OCI-LY1 (cell line): Measurements from ENCODE around the gene MSMB.
"Not testable (repeated sequence)": the region's sequence is repeated elsewhere in the genome, so short reads cannot be mapped to it uniquely, and the experiment has no call there.

Experiments used
- H2AFZ ChIP-seq: fragments of 200-600 bp; sonication (generic), shearing (Covaris generic); 2 replicates; pipeline ENCODE4 v1.6.0; 2014; ENCODE audit warnings: antibody characterized with exemption, mild to moderate bottlenecking, low read length
- H3F3A ChIP-seq: fragments of 200-600 bp; sonication (generic), shearing (Covaris generic); 2 replicates; pipeline ENCODE4 v1.6.0; 2014; ENCODE audit warnings: mild to moderate bottlenecking, antibody characterized with exemption, low read length, moderate library complexity; ENCODE audit not compliant: insufficient read depth
- H3K27ac ChIP-seq: fragments of 200-600 bp; sonication (generic); 2 replicates; pipeline ENCODE4 v1.5.1; 2014; ENCODE audit warnings: low read length, mixed run types, mild to moderate bottlenecking, low read depth; ENCODE audit not compliant: poor library complexity, severe bottlenecking
- H3K27me3 ChIP-seq: fragments of 200-600 bp; sonication (generic); 2 replicates; pipeline ENCODE4 v1.6.0; 2014; ENCODE audit warnings: antibody characterized with exemption, mild to moderate bottlenecking, low read length, moderate library complexity; ENCODE audit not compliant: insufficient read depth
- H3K36me3 ChIP-seq: fragments of 200-600 bp; sonication (generic); 2 replicates; pipeline ENCODE4 v1.6.1; 2014; ENCODE audit warnings: mild to moderate bottlenecking, antibody characterized with exemption, low read length, moderate library complexity, mixed read lengths; ENCODE audit not compliant: insufficient read depth
- H3K4me1 ChIP-seq: fragments of 200-600 bp; sonication (generic); 2 replicates; pipeline ENCODE4 v1.5.1; 2014; ENCODE audit warnings: mild to moderate bottlenecking, low read length, moderate library complexity; ENCODE audit not compliant: insufficient read depth, severe bottlenecking
- H3K4me2 ChIP-seq: fragments of 200-600 bp; sonication (generic), shearing (Covaris generic); 2 replicates; pipeline ENCODE4 v1.6.1; 2014; ENCODE audit warnings: low read length
- H3K4me3 ChIP-seq: fragments of 200-600 bp; sonication (generic); 2 replicates; pipeline ENCODE4 v1.5.1; 2014; ENCODE audit warnings: low read length, low read depth, mild to moderate bottlenecking, mixed read lengths; ENCODE audit not compliant: poor library complexity, severe bottlenecking
- H3K79me2 ChIP-seq: fragments of 200-600 bp; shearing (Covaris generic); 2 replicates; pipeline ENCODE4 v1.6.1; 2016; ENCODE audit warnings: mixed run types, low read length, mixed read lengths; ENCODE audit not compliant: insufficient read depth
- H3K9ac ChIP-seq: fragments of 200-600 bp; sonication (generic), shearing (Covaris generic); 2 replicates; pipeline ENCODE4 v1.6.1; 2014; ENCODE audit warnings: mild to moderate bottlenecking, low read length, mixed read lengths
- H3K9me2 ChIP-seq: fragments of 200-600 bp; sonication (generic), shearing (Covaris generic); 2 replicates; pipeline ENCODE4 v1.6.1; 2014; ENCODE audit warnings: low read depth, mild to moderate bottlenecking, low read length, mixed read lengths
- H3K9me3 ChIP-seq: fragments of 200-600 bp; shearing (Covaris generic); 2 replicates; pipeline ENCODE4 v1.6.1; 2014; ENCODE audit warnings: low read length, mixed read lengths
- H4K20me1 ChIP-seq: fragments of 200-600 bp; sonication (generic), shearing (Covaris generic); 2 replicates; pipeline ENCODE4 v1.6.0; 2016; ENCODE audit warnings: mild to moderate bottlenecking, low read length; ENCODE audit not compliant: insufficient read depth
- EZH2 ChIP-seq: fragments of 200-600 bp; sonication (generic), shearing (Covaris generic); IDR thresholded peaks from 2 replicates; pipeline ENCODE4 v1.8.0; 2017; ENCODE audit warnings: borderline replicate concordance, mixed run types, mild to moderate bottlenecking, antibody characterized with exemption, low read length, moderate library complexity, mixed read lengths
- TF ChIP-seq, protein P1 (sequence below): fragments of 200-600 bp; sonication (generic), shearing (Covaris generic); IDR thresholded peaks from 2 replicates; pipeline ENCODE4 v1.5.1; 2017; ENCODE audit warnings: mild to moderate bottlenecking, antibody characterized with exemption, low read length, moderate library complexity, mixed read lengths

MSMB gene

DNA sequence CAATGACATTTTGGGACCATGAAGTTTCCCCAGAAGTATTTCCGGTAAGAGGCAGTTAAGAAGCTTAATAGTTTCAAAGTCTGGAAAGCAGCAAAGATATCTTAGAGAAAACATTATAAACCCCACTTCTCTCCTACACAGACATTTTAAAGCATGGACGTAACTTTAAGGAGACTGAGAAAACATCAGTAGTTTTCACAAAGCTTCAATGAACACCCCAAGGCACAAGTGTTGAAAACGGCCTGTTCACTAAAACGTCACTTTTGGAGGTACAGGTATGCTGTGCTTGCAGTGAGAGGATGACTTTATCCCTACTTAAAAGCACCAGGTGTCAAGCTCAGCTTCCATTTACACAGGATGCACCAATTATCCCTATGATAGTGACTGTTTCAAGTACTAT is 40.7 kb downstream of the MSMB start:
- H3K4me1 ChIP-seq, result no peaks in the 10 kb centered on the region
- H3K9me2 ChIP-seq, result no peaks in the 10 kb centered on the region
- H3K27me3 ChIP-seq, result no peaks in the 10 kb centered on the region
- H3K27ac ChIP-seq, result no peak overlapping the region
- H3K36me3 ChIP-seq, result peaks cover 100% of the 10 kb centered on the region
- no peaks in the 10 kb centered on the region for H3F3A ChIP-seq
- no peak overlapping the region for H3K4me2 ChIP-seq
- no peak overlapping the region for H3K9ac ChIP-seq
- TF ChIP-seq, protein P1, sequence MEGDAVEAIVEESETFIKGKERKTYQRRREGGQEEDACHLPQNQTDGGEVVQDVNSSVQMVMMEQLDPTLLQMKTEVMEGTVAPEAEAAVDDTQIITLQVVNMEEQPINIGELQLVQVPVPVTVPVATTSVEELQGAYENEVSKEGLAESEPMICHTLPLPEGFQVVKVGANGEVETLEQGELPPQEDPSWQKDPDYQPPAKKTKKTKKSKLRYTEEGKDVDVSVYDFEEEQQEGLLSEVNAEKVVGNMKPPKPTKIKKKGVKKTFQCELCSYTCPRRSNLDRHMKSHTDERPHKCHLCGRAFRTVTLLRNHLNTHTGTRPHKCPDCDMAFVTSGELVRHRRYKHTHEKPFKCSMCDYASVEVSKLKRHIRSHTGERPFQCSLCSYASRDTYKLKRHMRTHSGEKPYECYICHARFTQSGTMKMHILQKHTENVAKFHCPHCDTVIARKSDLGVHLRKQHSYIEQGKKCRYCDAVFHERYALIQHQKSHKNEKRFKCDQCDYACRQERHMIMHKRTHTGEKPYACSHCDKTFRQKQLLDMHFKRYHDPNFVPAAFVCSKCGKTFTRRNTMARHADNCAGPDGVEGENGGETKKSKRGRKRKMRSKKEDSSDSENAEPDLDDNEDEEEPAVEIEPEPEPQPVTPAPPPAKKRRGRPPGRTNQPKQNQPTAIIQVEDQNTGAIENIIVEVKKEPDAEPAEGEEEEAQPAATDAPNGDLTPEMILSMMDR, result no peak
- no peak for TF ChIP-seq EZH2
- no peak overlapping the region for H3K4me3 ChIP-seq
- no peak overlapping the region for H2AFZ ChIP-seq
- no peaks in the 10 kb centered on the region for H3K79me2 ChIP-seq
- H4K20me1 ChIP-seq, result no peaks in the 10 kb centered on the region
- H3K9me3 ChIP-seq, result no peaks in the 10 kb centered on the region

GRCh38 chr10:46004963-46005362 is 41.1 kb downstream of the MSMB start:
- no peak overlapping the region for H3K27ac ChIP-seq
- TF ChIP-seq, protein P1, result no peak
- TF ChIP-seq EZH2, result no peak
- no peaks in the 10 kb centered on the region for H3K4me1 ChIP-seq
- H3K27me3 ChIP-seq, result no peaks in the 10 kb centered on the region
- no peak overlapping the region for H3K4me3 ChIP-seq
- no peaks in the 10 kb centered on the region for H3K9me2 ChIP-seq
- no peak overlapping the region for H2AFZ ChIP-seq
- no peak overlapping the region for H3K4me2 ChIP-seq
- H3F3A ChIP-seq, result no peaks in the 10 kb centered on the region
- H3K36me3 ChIP-seq, result peaks cover 98% of the 10 kb centered on the region
- no peaks in the 10 kb centered on the region for H3K79me2 ChIP-seq
- no peak overlapping the region for H3K9ac ChIP-seq
- H4K20me1 ChIP-seq, result no peaks in the 10 kb centered on the region
- no peaks in the 10 kb centered on the region for H3K9me3 ChIP-seq

DNA sequence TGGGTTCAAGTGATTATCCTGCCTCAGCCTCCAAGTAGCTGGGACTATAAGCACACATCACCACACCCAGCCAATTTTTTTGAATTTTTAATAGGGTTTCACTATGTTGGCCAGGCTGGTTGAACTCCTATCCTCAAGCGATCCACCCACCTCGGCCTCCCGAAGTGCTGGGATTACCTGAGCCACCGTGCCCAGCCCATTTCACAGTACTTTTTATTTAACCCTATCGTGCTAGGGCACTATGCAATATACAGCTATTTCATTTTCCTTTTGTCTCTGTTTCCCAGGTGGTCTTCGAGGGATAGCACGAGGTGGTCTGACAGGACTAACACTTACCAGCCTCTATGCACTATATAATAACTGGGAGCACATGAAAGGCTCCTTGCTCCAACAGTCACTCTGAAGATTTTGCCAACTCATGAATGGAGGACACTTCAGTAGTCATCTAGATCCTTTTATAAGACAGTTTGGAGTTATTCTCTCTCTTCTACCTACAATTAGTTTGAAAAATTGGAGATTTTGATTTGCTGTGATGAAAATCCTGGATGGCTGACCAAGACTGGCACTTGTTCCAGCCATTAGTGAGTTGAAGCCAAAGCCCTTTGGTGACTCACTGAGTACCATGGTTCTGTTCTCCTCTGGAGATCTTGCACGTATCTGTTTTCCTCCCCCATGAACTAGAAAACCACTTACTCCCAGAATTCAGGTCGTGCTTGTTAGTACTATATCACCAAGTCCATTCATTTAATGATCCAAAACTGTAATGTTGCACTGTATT is 43.0 kb downstream of the MSMB start:
- Histone ChIP-seq H3K27ac (no peak overlapping the region), H3K9me3 (no peaks in the 10 kb centered on the region), H3K4me2 (no peak overlapping the region), H3K9ac (no peak overlapping the region), H2AFZ (no peak overlapping the region), H3K9me2 (no peaks in the 10 kb centered on the region), H3K79me2 (no peaks in the 10 kb centered on the region), H3K36me3 (peaks cover 91% of the 10 kb centered on the region), H4K20me1 (no peaks in the 10 kb centered on the region), H3K4me1 (no peaks in the 10 kb centered on the region), H3K4me3 (no peak overlapping the region), H3K27me3 (no peaks in the 10 kb centered on the region), H3F3A (no peaks in the 10 kb centered on the region)
- TF ChIP-seq, protein P1, result no peak
- no peak for TF ChIP-seq EZH2

- H3K4me1 ChIP-seq, H3K4me2 ChIP-seq, H3K9me3 ChIP-seq, H3K4me3 ChIP-seq, H3K27me3 ChIP-seq, H4K20me1 ChIP-seq, H3K27ac ChIP-seq, H3F3A ChIP-seq, H3K9me2 ChIP-seq, H3K9ac ChIP-seq, H2AFZ ChIP-seq, H3K79me2 ChIP-seq: not testable (repeated sequence)
- H3K36me3 ChIP-seq, result peaks cover 91% of the 10 kb centered on the region
Measured at GRCh38 chr10:46002189-46002687, 43.8 kb downstream of the MSMB start.
